B cell (primary cell): Measurements from ENCODE around the gene AFAP1L1. TPM values are rescaled to one million over a fixed set of nuclear protein-coding genes. Genes with fewer than 3 reads are reported as not detected.

Experiments used
- ATAC-seq: fragments of 200-7000 bp; cut with Tn5 transposase; one replicate; pipeline ENCODE4 v1.10.0; 2021; ENCODE audit warnings: low read depth, mild to moderate bottlenecking, moderate number of reproducible peaks, moderate library complexity
- CTCF ChIA-PET: fragments of 350-600 bp; sonication (Branson Sonifier 250); formaldehyde crosslinking; loops from one replicate; lab custom pipeline; 2021; ENCODE audit warnings: antibody characterized with exemption, inconsistent platforms; lab: Charles Lee
- POLR2A ChIA-PET: fragments of 350-600 bp; sonication (Branson Sonifier 250); formaldehyde crosslinking; loops from one replicate; lab custom pipeline; 2021; ENCODE audit warnings: antibody characterized with exemption; lab: Charles Lee
- DNase-seq: peaks from one replicate; pipeline ENCODE4 v3.0.0; 2013
- H2AFZ ChIP-seq: 2 replicates; pipeline ENCODE4 v1.6.1; 2012; ENCODE audit warnings: mild to moderate bottlenecking, low read depth, low read length; ENCODE audit not compliant: insufficient read depth, poor library complexity, severe bottlenecking
- H3K27ac ChIP-seq, 2 donors: 1 replicate in 1 of 2; 2 replicates in 1 of 2; pipeline ENCODE4 v1.5.1; 2012 to 2013; ENCODE audit warnings: low read length in 2 of 2, mild to moderate bottlenecking in 2 of 2, moderate library complexity in 1 of 2
- H3K27me3 ChIP-seq, 4 experiments: fragments of 200-600 bp in 1 of 4; sonication (generic) in 1 of 4; replicated peaks in 1 of 4; 1 replicate in 2 of 4; 2 replicates in 2 of 4; pipeline versions ENCODE4 v1.6.1 to v1.7.0; 2013 to 2016; ENCODE audit warnings: low read length in 3 of 4, mild to moderate bottlenecking in 2 of 4, mixed read lengths in 1 of 4, moderate library complexity in 1 of 4; ENCODE audit not compliant: insufficient read depth in 4 of 4, control insufficient read depth in 3 of 4; ENCODE audit errors: control extremely low read depth in 1 of 4
- H3K36me3 ChIP-seq, 2 experiments: replicated peaks in 1 of 2; 1 replicate in 1 of 2; 2 replicates in 1 of 2; pipeline versions ENCODE4 v1.6.1 to v1.7.1; 2013; ENCODE audit warnings: low read length in 1 of 2; ENCODE audit not compliant: insufficient read depth in 2 of 2, control insufficient read depth in 1 of 2; ENCODE audit errors: control extremely low read depth in 1 of 2, extremely low read depth in 1 of 2
- H3K4me1 ChIP-seq, 2 donors: fragments of 200-600 bp in 1 of 2; sonication (generic) in 1 of 2; 1 replicate in 1 of 2; 2 replicates in 1 of 2; pipeline versions ENCODE4 v1.5.1 to v1.6.1; 2013 to 2017; ENCODE audit warnings: low read length in 2 of 2; ENCODE audit not compliant: control insufficient read depth in 2 of 2, insufficient read depth in 2 of 2
- H3K4me2 ChIP-seq: replicated peaks from 2 replicates; pipeline ENCODE3; 2012; ENCODE audit warnings: mild to moderate bottlenecking, low read depth, low read length; ENCODE audit not compliant: poor library complexity, severe bottlenecking
- H3K4me3 ChIP-seq, 5 experiments: fragments of 200-600 bp in 1 of 5; sonication (generic) in 1 of 5; 1 replicate in 3 of 5; 2 replicates in 2 of 5; pipeline versions ENCODE4 v1.5.1 to v1.7.0; 2011 to 2016; ENCODE audit warnings: low read length in 4 of 5, mild to moderate bottlenecking in 4 of 5, low read depth in 2 of 5, control low read depth in 1 of 5, moderate library complexity in 1 of 5; ENCODE audit not compliant: insufficient read depth in 1 of 5; ENCODE audit errors: control extremely low read depth in 1 of 5, extremely low read depth in 1 of 5
- H3K79me2 ChIP-seq: fragments of 200-600 bp; sonication (generic); one replicate; pipeline ENCODE4 v1.6.0; 2016; ENCODE audit warnings: low read length; ENCODE audit not compliant: control insufficient read depth, insufficient read depth
- H3K9ac ChIP-seq: fragments of 200-600 bp; sonication (generic); 2 replicates; pipeline ENCODE4 v1.6.1; 2017; ENCODE audit warnings: mild to moderate bottlenecking, low read length, moderate library complexity
- H3K9me3 ChIP-seq, 3 donors: one replicate each; pipeline versions ENCODE4 v1.6.1 to v1.7.1; 2013; ENCODE audit warnings: low read length in 2 of 3; ENCODE audit not compliant: control insufficient read depth in 2 of 3, insufficient read depth in 1 of 3; ENCODE audit errors: control extremely low read depth in 1 of 3
- H4K20me1 ChIP-seq: 2 replicates; pipeline ENCODE4 v1.6.0; 2012; ENCODE audit warnings: mild to moderate bottlenecking, low read length; ENCODE audit not compliant: insufficient read depth, control insufficient read depth, poor library complexity, severe bottlenecking
- H3K27ac Mint-ChIP-seq: one replicate; pipeline ENCODE4 v1.8.0; 2021; ENCODE audit warnings: mixed read lengths
- H3K27me3 Mint-ChIP-seq: one replicate; pipeline ENCODE4 v1.8.0; 2021; ENCODE audit warnings: mixed read lengths
- H3K4me1 Mint-ChIP-seq: one replicate; pipeline ENCODE4 v1.8.0; 2021; ENCODE audit warnings: mixed read lengths
- H3K4me3 Mint-ChIP-seq: one replicate; pipeline ENCODE4 v1.8.0; 2021; ENCODE audit warnings: mixed read lengths
- H3K9me3 Mint-ChIP-seq: one replicate; pipeline ENCODE4 v1.8.0; 2022; ENCODE audit warnings: mixed read lengths; ENCODE audit not compliant: insufficient read depth
- CTCF ChIP-seq: fragments of 200-600 bp; IDR thresholded peaks from one replicate; pipeline ENCODE4 v1.8.0; 2022; ENCODE audit warnings: antibody characterized with exemption, mild to moderate bottlenecking
- EZH2 ChIP-seq: IDR thresholded peaks from 2 replicates; pipeline ENCODE4 v1.6.1; 2012; ENCODE audit warnings: borderline replicate concordance, low read depth, mild to moderate bottlenecking, moderate library complexity, low read length; ENCODE audit not compliant: insufficient read depth, poor library complexity, severe bottlenecking
- WGBS: methylation state at CpG from one replicate; pipeline ENCODE4 v1.1.5; 2013; ENCODE audit warnings: missing lambda C conversion rate; ENCODE audit not compliant: insufficient coverage; 5-methylcytosine and 5-hydroxymethylcytosine counted together
- intact Hi-C: fragments of 100-400 bp; cut with micrococcal nuclease; formaldehyde crosslinking; loops from one replicate; pipeline ENCODE4 v1.10.0; 2022
- polyA plus RNA-seq: library from polyadenylated mRNA; depleted of rRNA; stranded (reverse); fragments of >200 nt; gene quantifications from 2 replicates; pipeline ENCODE4 v1.2.3, GENCODE V29; 2012
- total RNA-seq, 2 donors: library from RNA; stranded (reverse); fragments of 120-200 nt in 1 of 2; gene quantifications; 1 replicate in 1 of 2; 2 replicates in 1 of 2; pipeline versions ENCODE4 v1.2.3 to v1.2.4, GENCODE V29; 2013 to 2022

AFAP1L1 gene
- total and polyA plus RNA-seq, 2 donors (not counting 1 experiment from before 2014, with no cell fraction given): not detected

- Histone ChIP-seq H3K4me3 (no peak overlapping the region), H3K9ac (no peak overlapping the region), H2AFZ (no peak overlapping the region), H3K4me2 (no peak overlapping the region), H3K79me2 (no peaks in the 10 kb centered on the region), H3K4me1 (no peaks in the 10 kb centered on the region), H3K9me3 (no peaks in the 10 kb centered on the region), H3K27me3 (no peaks in the 10 kb centered on the region), H4K20me1 (no peaks in the 10 kb centered on the region), H3K36me3 (no peaks in the 10 kb centered on the region), H3K27ac (no peak overlapping the region)
- ATAC-seq (no peak), DNase-seq (no peak)
- no peak for TF ChIP-seq CTCF
- Mint-ChIP-seq H3K9me3 (no peaks in the 10 kb centered on the region), H3K27ac (no peak overlapping the region), H3K27me3 (no peaks in the 10 kb centered on the region), H3K4me3 (no peak overlapping the region), H3K4me1 (no peaks in the 10 kb centered on the region)
- intact Hi-C loops: no loop called here
- CTCF ChIA-PET: interaction anchor here (0.6 to 8.1 kb wide), 6 partner anchors 21 to 1289 kb away, joined by 3 to 134 read pairs (median 4); no protein-coding TSS in a partner anchor
- POLR2A ChIA-PET: no interaction called here
- 65% methylated on average over 4 of the region's 4 CpGs for WGBS
Observed at GRCh38 chr5:149320791-149321330, 49.2 kb downstream of the AFAP1L1 start.

- Histone ChIP-seq H2AFZ (no peak overlapping the region), H3K9ac (no peak overlapping the region), H4K20me1 (no peaks in the 10 kb centered on the region), H3K27me3 (no peaks in the 10 kb centered on the region), H3K36me3 (no peaks in the 10 kb centered on the region), H3K9me3 (peaks cover 0 to 4% (median 0%) of the 10 kb centered on the region in 3 donors), H3K4me1 (no peaks in the 10 kb centered on the region), H3K4me3 (no peak overlapping the region), H3K27ac (no peak overlapping the region), H3K79me2 (no peaks in the 10 kb centered on the region), H3K4me2 (no peak overlapping the region)
- Mint-ChIP-seq H3K4me3 (no peak overlapping the region), H3K4me1 (no peaks in the 10 kb centered on the region), H3K9me3 (no peaks in the 10 kb centered on the region), H3K27ac (no peak overlapping the region), H3K27me3 (no peaks in the 10 kb centered on the region)
- POLR2A ChIA-PET: no interaction called here
- no peak for DNase-seq
- no peak for TF ChIP-seq EZH2
- no peak for TF ChIP-seq CTCF
- CTCF ChIA-PET: interaction anchor here (0.9 to 8.1 kb wide), 2 partner anchors 48 to 242 kb away, joined by 3 to 134 read pairs; no protein-coding TSS in a partner anchor
- 94% methylated on average over 9 of the region's 12 CpGs for WGBS
- intact Hi-C loops: no loop called here
- no peak for ATAC-seq
Observed at GRCh38 chr5:149322518-149322917, 50.9 kb downstream of the AFAP1L1 start.
